Uterus (tissue), 2 donors: Measurements from ENCODE around the gene RICTOR.

Experiments
- POLR2A ChIP-seq, 2 donors: fragments of 450-650 bp; IDR thresholded peaks; one replicate each; pipeline ENCODE4 v1.6.1; 2016; ENCODE audit warnings: antibody characterized with exemption in 2 of 2, mild to moderate bottlenecking in 1 of 2, moderate library complexity in 1 of 2
- TF ChIP-seq, protein P1 (sequence below), 4 experiments: fragments of 200-600 bp in 2 of 4; fragments of 450-650 bp in 2 of 4; sonication (generic) in 2 of 4; IDR thresholded peaks; one replicate each; pipeline ENCODE4 v1.5.1; 2016 to 2019; ENCODE audit warnings: antibody characterized with exemption in 4 of 4, mild to moderate bottlenecking in 2 of 4, moderate library complexity in 1 of 4

DNA sequence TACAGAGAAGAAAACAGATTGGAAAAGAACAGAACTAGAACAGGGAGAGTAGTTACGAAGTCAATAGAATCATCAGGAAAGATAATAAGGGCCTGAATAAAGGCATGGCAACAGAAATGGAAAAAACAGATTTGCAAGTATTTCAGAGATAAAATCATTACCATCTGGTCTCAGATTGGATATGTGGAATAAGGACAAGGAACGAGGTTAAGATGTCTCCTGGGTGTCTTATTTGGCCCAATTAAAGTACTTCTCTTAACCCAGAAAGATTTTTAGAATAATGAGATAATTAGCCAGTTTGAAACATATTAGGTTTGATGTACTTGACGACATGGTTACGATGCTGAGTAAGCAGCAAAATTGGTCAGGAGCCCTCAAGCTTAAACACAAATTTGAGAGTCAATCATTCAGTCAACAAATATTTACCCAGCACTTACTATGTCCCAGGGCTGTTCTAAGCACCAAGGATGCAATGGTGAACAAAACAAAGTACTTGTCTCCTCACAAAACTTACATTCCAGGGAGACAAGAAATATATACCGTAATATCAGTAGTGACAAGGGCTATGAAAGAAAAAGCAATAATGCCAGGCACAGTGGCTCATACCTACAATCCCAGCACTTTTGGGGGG lies 18.3 kb downstream of the RICTOR start:
- TF ChIP-seq, protein P1, sequence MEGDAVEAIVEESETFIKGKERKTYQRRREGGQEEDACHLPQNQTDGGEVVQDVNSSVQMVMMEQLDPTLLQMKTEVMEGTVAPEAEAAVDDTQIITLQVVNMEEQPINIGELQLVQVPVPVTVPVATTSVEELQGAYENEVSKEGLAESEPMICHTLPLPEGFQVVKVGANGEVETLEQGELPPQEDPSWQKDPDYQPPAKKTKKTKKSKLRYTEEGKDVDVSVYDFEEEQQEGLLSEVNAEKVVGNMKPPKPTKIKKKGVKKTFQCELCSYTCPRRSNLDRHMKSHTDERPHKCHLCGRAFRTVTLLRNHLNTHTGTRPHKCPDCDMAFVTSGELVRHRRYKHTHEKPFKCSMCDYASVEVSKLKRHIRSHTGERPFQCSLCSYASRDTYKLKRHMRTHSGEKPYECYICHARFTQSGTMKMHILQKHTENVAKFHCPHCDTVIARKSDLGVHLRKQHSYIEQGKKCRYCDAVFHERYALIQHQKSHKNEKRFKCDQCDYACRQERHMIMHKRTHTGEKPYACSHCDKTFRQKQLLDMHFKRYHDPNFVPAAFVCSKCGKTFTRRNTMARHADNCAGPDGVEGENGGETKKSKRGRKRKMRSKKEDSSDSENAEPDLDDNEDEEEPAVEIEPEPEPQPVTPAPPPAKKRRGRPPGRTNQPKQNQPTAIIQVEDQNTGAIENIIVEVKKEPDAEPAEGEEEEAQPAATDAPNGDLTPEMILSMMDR (IDR thresholded peaks at IDR 0.05) = no peak
- TF ChIP-seq POLR2A (IDR thresholded peaks at IDR 0.05) = no peak
